ENCODE results near the gene SOX2.

The SOX2 gene

GRCh38 chr3:181722766-181723425 is 11.2 kb downstream of the SOX2 start:
- DNase-seq (ENCODE audit: low read depth): no peak

DNA sequence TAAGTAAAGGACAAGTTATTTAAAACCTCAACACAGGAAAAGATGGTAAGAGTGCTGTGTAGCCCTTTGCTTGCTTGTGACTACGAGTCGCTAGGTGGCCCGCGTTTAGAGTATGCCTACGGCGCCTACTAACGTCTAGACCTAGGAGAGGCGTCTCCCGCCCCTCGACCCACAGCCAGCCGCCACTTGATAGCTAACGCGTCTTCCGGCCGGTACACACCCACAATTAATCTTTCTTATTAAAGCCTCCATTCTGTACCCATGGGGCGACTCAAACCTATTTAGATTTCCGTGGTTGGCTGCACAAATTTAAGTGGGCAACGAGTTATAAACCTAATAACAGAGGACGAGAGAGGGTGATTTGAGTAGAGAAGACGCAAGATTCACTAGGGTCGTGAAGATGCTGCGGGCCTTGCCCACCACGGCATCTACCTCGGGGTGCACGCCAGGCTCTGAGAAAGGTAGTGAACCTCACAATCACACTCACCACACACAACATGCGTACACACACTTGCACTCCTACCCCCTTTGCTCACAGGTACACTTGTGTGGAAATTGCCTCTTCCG is 12.0 kb downstream of the SOX2 start:
- DNase-seq (ENCODE audit: low read depth): no peak

DNA sequence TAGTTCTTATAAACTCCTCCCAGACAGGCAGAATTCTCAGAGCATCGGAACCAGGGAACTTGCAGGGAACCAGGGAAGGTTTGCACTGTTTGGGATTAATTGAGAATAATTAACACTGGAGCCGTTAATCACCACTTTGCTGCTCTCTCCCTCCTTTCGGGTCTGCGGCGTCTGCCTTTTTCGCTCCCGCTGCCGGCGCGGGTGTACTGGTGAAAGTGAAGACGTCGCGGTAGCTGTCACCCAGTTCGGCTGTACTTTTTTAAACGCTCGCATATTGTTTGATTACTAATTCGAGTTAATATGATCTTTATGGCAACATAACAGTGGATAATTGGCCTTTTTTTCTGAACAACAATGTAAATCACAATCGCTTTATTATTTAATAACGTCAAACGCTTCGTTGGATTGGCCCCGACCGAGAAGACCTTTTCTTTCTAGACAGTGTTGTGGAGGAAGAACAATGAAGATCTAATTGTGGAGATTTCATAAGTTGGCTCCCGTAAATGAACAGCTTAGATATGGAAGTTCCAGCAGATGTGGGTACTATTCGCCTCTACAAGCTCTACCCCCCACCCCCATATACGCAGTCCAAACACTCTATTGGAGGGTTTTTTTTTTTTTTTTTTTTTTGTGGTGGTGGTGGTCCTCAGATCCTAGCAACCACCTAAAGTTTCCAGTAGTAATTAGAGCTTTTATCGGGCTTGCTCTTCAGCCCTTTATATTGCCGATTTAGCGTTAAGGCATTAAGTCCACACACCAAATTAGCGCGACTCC is 12.7 kb downstream of the SOX2 start:
- DNase-seq (ENCODE audit: low read depth): no peak

GRCh38 chr3:181725131-181725731 is 13.5 kb downstream of the SOX2 start:
- no peak for DNase-seq (ENCODE audit: low read depth)

DNA sequence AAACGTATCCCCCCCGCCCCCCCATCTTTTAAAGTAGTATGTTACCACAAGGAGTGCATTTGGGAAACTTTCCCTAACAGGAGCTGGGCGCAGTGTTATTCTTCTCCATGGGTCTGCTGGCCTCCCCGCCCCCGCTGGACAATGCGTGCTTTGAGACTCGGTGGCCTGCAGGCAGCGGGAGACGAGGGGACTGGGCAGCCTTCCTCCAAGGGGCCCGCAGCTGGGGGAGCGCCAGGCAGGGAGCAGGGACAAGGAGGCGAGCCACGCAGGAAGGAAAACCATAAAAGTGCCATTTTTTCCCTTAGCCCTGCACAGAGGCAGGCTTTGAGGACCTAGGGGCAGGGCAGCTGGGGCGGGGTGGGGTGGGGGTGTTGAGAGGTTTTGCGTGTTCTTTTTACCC is 14.1 kb downstream of the SOX2 start:
- no peak for DNase-seq (ENCODE audit: low read depth)

DNA sequence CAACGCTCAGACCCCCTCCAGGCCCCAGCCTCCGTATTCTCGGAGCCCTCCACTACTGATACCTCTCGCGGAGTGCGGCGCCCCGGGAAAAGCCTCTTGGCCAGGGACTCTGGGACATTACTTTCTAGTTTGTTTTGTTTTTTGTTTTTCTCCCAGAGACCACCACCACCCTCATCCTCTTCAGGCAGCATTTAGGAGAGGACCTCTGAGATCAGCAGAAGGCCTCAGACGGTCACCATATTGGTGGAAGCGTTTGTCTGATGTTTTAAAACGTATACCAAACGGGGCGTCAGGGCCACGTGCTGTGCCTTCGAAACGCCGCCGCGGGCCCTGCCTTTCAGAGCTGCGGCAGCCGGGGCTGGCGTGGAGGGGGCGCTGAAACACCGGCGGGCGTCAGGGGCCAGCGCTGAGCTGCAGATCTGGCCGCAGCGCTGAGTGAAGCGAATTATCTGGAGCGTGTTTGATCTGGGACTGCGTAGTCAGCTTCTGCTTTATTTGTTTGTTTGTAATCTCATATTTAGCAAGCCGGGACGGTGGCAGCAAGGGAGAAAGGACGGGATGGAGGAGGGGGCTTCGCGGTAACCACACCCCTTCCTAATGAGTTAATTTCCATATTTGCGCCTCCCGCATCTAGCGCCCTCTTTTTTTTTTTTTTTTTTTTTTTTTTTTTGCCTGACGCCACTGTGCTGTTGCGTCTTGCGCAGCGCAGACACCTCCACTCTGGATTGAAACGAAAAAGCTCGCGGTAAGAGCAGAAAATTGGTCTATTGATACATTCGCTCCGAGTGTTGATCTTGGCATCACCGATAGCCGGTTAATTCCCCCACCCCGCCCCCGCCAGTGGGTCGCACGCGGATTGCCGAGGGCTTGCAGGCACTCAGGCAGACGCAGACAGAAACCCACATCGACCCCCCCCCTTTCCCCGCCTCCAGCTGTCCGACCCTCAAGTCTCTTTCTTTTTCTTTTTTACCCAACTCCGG is 14.9 kb downstream of the SOX2 start:
- no peak for DNase-seq (ENCODE audit: low read depth)

GRCh38 chr3:181727341-181728032 is 15.8 kb downstream of the SOX2 start:
- DNase-seq (ENCODE audit: low read depth): no peak

- no peak for DNase-seq (ENCODE audit: low read depth)
Observed at GRCh38 chr3:181728470-181729340, 17.0 kb downstream of the SOX2 start.

DNA sequence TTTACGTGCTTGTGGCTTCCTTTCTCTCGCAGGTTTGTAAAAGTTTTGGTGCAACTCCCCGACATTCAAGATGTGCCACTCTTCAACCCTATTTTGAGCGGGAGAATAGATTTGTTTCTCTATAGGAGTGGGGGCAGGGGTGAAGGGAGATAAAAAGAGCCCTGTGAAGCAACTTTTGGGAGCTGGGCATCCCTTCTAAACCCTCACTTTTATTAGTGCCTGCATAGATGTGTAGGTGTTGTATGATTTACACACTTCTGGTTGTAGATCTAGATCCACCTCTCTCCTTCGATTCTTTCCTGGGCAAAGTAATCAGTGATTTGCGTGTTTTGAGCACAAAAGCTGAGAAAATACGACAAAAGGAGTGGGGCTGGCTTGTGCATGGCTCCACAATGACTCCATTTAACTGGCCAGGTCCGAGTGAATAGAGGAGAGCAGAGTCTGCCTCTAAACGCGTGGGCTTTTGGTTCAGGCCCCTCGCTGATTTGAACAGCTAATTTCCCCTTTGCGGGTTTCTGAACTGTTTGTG is 17.7 kb downstream of the SOX2 start:
- no peak for DNase-seq (ENCODE audit: low read depth)

GRCh38 chr3:181730316-181730715 is 18.6 kb downstream of the SOX2 start:
- no peak for DNase-seq (ENCODE audit: low read depth)

GRCh38 chr3:181730934-181731333 is 19.2 kb downstream of the SOX2 start:
- DNase-seq (ENCODE audit: low read depth): no peak

DNA sequence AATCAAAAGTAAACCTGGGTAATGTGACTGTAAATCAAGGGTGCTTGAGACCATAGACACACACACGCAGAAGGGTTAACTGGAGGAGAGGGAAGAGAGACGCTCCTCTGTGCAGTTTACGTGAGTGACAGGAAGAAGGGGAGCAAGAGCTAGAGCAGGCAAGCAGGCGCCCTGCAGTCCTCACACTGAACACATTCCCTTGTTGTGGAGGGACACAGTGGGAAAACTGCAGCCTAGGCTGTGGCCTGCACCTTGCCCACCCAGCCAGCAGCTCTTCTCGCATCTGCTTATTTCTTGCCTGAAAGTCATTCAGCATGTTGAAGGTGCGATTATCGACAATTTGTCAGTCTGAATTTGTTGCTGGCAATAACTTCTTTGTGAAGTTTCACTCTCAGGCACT is 24.2 kb downstream of the SOX2 start:
- no peak for DNase-seq (ENCODE audit: low read depth)

DNA sequence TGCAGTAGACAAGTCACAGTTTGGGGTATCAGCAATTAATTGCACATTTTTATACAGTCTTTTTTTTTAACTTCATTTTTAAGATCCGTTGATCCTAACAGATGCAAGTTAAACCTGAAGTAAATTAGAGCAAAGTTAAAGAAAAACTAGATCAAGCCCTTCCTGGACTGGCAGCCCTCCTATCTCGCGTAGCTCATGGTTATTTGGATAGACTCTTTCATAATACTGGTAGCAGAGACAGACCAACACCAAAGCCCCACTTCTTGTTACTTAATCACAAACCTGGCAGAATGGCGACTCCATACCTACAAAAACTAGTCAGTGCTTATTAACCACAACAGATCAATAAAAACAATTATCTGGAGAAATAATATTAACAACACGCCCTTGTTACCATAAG is 26.8 kb downstream of the SOX2 start:
- DNase-seq (ENCODE audit: low read depth): no peak

- DNase-seq (ENCODE audit: low read depth): no peak
Observed at GRCh38 chr3:181739628-181740027, 27.9 kb downstream of the SOX2 start.

GRCh38 chr3:181741417-181741816 is 29.7 kb downstream of the SOX2 start:
- no peak for DNase-seq (ENCODE audit: low read depth)

GRCh38 chr3:181752202-181752671 is 40.5 kb downstream of the SOX2 start:
- no peak for DNase-seq (ENCODE audit: low read depth)

GRCh38 chr3:181753391-181753790 is 41.7 kb downstream of the SOX2 start:
- no peak for DNase-seq (ENCODE audit: low read depth)

GRCh38 chr3:181755959-181756358 is 44.2 kb downstream of the SOX2 start:
- DNase-seq (ENCODE audit: low read depth): no peak

DNA sequence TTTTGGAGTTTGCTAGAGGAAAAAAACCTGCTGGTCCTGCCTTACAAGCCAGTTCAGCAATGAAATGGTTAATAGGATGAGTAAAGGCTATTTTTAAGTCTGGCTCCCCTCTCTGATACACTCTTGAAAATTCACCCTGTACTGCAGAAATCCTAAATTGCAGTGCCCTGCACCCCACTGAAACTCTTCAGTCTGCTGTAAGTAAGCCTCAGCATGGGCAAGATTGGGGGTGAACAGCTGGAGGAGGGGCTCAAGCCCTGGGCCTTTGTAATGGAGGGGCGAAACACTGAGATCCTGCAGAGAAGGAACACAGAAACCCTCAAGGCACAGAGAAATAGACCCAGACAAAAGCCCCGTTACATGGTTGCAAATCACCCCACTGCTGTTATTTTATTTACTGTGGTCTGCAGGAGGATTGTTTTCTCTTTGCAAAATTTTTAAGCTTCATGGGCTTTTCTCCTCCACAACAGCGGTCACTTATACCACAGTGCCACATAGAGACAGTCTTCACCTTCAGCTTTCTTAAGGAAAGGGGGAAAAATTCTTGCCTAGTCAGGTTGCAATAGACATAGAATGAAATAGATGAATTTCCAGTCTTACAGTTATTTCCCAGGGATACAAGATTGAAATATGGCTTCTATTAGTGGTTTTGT is 45.0 kb downstream of the SOX2 start:
- DNase-seq (ENCODE audit: low read depth): no peak
